Naive B cell (primary cell): ENCODE data around the gene ADCY3. TPM values are rescaled to one million over a fixed set of nuclear protein-coding genes. Genes with fewer than 3 reads are reported as not detected.

ENCODE experiments used
- ATAC-seq, 2 donors: fragments of 150-1000 bp; cut with Tn5 transposase; 2 replicates each; pipeline ENCODE4 v1.10.0; 2021; ENCODE audit warnings: low read depth in 2 of 2, mild to moderate bottlenecking in 2 of 2, moderate library complexity in 2 of 2
- DNase-seq: peaks from one replicate; pipeline ENCODE4 v3.0.0; 2022
- H3K27ac Mint-ChIP-seq, 6 donors: one replicate each; pipeline ENCODE4 v1.8.0; 2020 to 2022; ENCODE audit warnings: mild to moderate bottlenecking in 6 of 6, mixed read lengths in 6 of 6, moderate library complexity in 5 of 6, inconsistent platforms in 2 of 6
- H3K27me3 Mint-ChIP-seq, 3 donors: one replicate each; pipeline ENCODE4 v1.8.0; 2021 to 2022; ENCODE audit warnings: mixed read lengths in 3 of 3, mild to moderate bottlenecking in 1 of 3
- H3K36me3 Mint-ChIP-seq, 2 donors: one replicate each; pipeline ENCODE4 v1.8.0; 2020 to 2022; ENCODE audit warnings: mixed read lengths in 2 of 2, inconsistent platforms in 1 of 2, mild to moderate bottlenecking in 1 of 2
- H3K4me1 Mint-ChIP-seq, 3 donors: one replicate each; pipeline ENCODE4 v1.8.0; 2020 to 2022; ENCODE audit warnings: mixed read lengths in 3 of 3, inconsistent platforms in 1 of 3, mild to moderate bottlenecking in 1 of 3, moderate library complexity in 1 of 3
- H3K4me3 Mint-ChIP-seq, 8 donors: one replicate each; pipeline ENCODE4 v1.8.0; 2020 to 2022; ENCODE audit warnings: mild to moderate bottlenecking in 8 of 8, mixed read lengths in 8 of 8, moderate library complexity in 8 of 8, inconsistent platforms in 2 of 8
- H3K9me3 Mint-ChIP-seq, 7 donors: one replicate each; pipeline ENCODE4 v1.8.0; 2020 to 2022; ENCODE audit warnings: mixed read lengths in 7 of 7, mild to moderate bottlenecking in 5 of 7, inconsistent platforms in 2 of 7, moderate library complexity in 1 of 7
- polyA plus RNA-seq, 6 donors: library from polyadenylated mRNA; unstranded; fragments of 300-500 nt; fragmentation: Illumina TruSeq; gene quantifications; one replicate each; pipeline ENCODE4 v1.2.3, GENCODE V29; 2021; ENCODE audit warnings: low read depth in 6 of 6

ADCY3 gene
- polyA plus RNA-seq, 6 donors from 2014 or later, result 13.3 to 29.8 (median 20.7) TPM

DNA sequence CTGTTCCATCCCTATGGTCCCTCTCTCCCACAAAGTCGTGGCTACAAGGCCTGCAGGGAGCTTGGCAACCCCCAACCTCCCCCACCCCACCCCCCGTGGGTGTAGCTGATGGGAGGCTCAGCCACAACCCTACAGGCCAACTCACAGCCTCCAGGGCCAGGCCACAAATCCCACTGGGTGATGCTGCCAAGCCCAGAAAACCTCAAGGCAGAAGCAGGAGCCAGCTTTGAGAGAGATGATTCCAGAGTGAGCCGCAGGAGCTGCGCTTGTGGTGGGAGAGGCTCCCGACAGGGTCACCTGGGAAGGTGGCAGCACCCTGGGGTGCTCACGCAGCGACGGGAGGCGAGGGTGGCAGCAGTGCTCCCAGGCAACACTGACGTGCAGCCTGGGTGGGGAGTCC lies 44.8 kb downstream of the ADCY3 start:
- Mint-ChIP-seq H3K27me3 (no peaks in the 10 kb centered on the region), H3K4me3 (no peak overlapping the region), H3K9me3 (no peaks in the 10 kb centered on the region), H3K4me1 (peaks cover 2 to 12% (median 8%) of the 10 kb centered on the region in 3 donors), H3K27ac (no peak overlapping the region), H3K36me3 (peaks cover 7 to 12% of the 10 kb centered on the region in 2 donors)
- ATAC-seq (no peak), DNase-seq (no peak)

DNA sequence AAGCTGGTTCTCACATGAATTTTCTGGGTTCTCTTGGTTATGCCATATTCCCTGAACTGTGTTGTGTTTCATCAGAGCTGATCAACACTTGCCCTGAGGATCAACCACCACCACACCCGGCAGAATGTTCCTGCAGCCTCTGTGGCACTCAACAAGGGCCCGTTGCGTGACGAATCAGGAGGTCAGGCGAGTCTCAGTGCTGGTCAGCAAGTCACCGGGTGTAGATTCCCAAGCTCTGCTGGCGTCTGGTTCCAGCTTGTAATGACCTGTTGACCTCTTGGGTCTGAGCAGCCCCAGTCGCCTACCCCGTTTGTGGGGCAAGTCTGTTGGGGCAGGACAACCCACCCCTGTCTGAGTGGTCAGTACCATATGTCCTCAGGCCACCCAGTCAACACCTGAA lies 46.0 kb downstream of the ADCY3 start:
- ATAC-seq (no peak), DNase-seq (no peak)
- peaks cover 7 to 12% of the 10 kb centered on the region in 2 donors for H3K36me3 Mint-ChIP-seq
- H3K27me3 Mint-ChIP-seq, result no peaks in the 10 kb centered on the region
- no peaks in the 10 kb centered on the region for H3K9me3 Mint-ChIP-seq
- no peak overlapping the region for H3K4me3 Mint-ChIP-seq
- H3K27ac Mint-ChIP-seq, result peak overlapping the region in 1 of 6 donors; percentile 25
- H3K4me1 Mint-ChIP-seq, result peaks cover 0 to 8% (median 6%) of the 10 kb centered on the region in 3 donors

DNA sequence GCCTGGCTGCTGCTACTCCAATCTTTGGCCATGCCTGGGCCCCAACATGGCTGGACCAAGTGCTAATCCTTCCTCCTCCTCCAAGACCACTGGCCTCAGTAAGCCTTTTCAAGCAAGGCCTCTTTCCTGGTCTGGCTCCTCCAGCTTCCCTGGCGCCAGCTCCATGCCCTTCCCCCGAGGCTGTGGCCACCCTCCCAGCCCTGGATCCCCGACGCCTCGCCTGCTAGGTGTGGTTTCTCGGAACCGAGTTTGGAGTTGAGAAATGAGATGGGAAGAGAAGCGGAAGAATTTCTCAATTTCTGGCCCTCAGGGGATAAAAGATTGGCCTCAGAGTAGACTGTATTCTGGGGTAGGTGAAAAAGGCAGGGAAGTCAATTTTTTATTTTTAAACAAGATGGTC lies 46.4 kb downstream of the ADCY3 start:
- no peak overlapping the region for H3K4me3 Mint-ChIP-seq
- no peak for DNase-seq
- peaks cover 0 to 8% (median 6%) of the 10 kb centered on the region in 3 donors for H3K4me1 Mint-ChIP-seq
- no peak for ATAC-seq
- H3K27me3 Mint-ChIP-seq, result no peaks in the 10 kb centered on the region
- peaks cover 7 to 12% of the 10 kb centered on the region in 2 donors for H3K36me3 Mint-ChIP-seq
- H3K27ac Mint-ChIP-seq, result peak overlapping the region in 1 of 6 donors; percentile 71
- H3K9me3 Mint-ChIP-seq, result no peaks in the 10 kb centered on the region

DNA sequence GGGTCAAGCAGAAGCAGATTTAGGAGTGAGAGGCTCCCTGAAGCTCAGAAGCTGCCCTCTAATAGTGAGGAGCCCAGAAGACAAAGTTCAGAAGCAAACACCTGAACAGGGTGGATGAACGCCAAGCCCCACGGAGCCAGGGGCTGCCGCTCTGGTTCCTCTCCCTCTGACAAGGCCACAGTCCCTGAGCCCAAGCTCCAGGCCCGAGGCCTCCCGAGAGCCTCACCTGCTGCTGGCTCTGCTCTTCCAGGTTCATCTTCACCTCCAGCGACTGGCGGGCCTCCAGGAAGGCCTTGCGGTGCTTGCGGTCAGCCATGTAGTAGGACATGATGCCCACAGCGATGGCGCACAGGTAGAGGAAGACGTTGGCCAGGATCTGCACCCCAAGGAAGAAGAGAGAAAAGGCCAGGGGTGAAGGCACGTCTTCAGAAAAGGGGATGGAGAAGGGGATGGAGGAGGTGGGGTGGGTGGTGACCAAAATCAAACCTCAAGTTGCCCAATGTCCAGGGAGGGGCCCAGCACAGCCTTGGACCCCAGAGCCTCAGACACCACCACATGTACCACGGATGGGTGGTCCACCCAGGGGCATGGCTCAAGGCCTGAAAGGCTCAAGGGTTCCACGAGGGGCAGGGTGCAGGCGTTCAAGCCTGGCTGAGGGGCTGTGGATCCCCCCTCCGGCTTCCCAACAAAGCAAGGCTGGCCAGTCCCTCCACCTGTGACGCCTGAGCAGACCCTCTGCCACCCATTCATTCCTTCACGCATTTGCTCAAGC lies 47.5 kb downstream of the ADCY3 start:
- Mint-ChIP-seq H3K27ac (peak overlapping the region in 2 of 6 donors; percentile 57 to 86), H3K4me1 (peaks cover 0 to 8% (median 6%) of the 10 kb centered on the region in 3 donors), H3K4me3 (peak overlapping the region in 1 of 8 donors; percentile 7), H3K27me3 (no peaks in the 10 kb centered on the region), H3K36me3 (peaks cover 7 to 12% of the 10 kb centered on the region in 2 donors), H3K9me3 (no peaks in the 10 kb centered on the region)
- ATAC-seq, result no peak
- no peak for DNase-seq

DNA sequence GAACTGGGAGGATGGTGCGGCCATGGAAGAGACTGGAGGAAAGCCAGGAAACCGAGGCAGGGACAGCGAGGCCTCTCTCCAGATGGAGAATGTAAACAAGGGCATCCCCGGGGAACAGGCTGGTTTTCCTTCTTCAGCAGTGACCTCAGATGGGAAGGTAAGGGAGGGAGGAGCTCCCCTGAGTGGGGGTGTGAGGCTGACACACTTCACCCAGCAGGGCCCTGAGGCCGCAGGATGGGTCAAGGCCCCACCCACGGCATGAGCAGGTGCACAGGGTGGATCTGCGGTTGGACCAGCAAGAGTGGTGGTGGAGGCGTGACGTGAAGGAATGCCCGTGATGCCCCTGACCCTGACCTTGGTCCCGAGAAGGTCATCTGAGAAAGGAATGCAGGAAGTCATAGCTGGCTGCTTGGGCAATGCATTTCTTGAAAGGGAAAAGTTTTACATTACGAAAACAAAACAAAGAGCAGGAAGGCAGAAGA lies 48.1 kb downstream of the ADCY3 start:
- Mint-ChIP-seq H3K4me3 (no peak overlapping the region), H3K27ac (peak overlapping the region in 2 of 6 donors; percentile 2 to 47), H3K36me3 (peaks cover 7 to 18% of the 10 kb centered on the region in 2 donors), H3K27me3 (no peaks in the 10 kb centered on the region), H3K4me1 (peaks cover 0 to 4% (median under 1%) of the 10 kb centered on the region in 3 donors), H3K9me3 (no peaks in the 10 kb centered on the region)
- no peak for ATAC-seq
- DNase-seq, result no peak

DNA sequence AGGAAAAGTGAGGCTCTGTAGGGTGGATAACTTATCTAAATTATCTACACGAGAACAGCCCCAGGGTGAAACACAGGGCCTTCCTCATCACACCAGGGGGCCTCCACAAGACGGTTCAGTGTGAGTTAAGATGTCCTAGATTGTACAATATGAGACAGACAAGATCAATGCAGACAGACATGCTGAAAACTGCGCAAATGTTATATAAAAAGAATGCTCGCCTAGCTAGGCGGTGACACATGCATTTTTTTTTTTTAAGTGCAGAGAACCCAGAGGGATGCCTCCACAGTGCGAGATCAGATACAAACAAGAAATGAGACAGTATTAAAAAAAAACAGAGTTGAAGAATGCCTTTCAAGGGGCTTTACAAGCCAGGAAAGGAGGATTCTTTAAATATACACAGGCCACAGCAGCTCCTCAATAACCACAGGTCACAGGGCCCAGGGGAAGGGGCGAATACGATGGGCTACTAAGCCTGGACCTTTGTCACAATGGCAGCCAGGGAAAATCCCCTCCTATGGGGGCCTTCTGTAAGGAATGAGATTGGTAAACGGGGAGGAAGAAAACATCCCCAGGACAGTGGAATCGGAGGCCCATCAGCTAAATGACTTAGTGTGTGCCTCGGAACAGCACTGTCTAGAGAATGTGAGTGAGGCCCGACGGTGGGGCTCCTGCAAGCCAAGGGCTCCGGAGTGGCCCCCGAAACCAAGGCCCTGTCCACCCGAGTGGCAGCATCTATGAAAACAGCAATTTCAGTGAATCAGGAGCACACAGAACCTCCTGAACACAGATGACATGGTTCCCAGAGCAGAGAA lies 48.9 kb downstream of the ADCY3 start:
- Mint-ChIP-seq H3K27ac (peak overlapping the region in 1 of 6 donors; percentile 29), H3K36me3 (peaks cover 7 to 23% of the 10 kb centered on the region in 2 donors), H3K4me1 (peaks cover 0 to 4% (median 3%) of the 10 kb centered on the region in 3 donors), H3K9me3 (no peaks in the 10 kb centered on the region), H3K4me3 (no peak overlapping the region), H3K27me3 (no peaks in the 10 kb centered on the region)
- ATAC-seq (no peak), DNase-seq (no peak)

DNA sequence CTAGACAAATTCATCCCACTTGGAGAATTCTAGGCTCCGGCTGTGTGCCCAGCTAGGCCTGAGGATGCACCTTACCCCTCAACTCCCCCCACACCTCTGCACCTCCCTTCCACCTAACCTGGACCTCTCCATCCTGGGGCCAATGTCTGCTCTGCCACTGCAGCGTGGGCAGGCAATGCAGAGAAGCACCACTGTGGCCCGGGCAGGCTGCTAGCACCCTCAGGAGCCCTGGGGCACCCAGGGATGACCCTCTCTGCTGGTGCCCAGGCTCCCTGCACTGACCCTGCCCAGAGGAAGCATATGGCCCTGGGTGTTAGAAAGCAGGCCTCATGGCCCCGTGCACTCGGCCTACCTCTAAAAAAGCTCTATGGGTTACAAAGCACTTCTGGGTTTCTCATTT lies 49.6 kb downstream of the ADCY3 start:
- Mint-ChIP-seq H3K27ac (peak overlapping the region in 1 of 6 donors; percentile 61), H3K27me3 (no peaks in the 10 kb centered on the region), H3K9me3 (no peaks in the 10 kb centered on the region), H3K4me3 (no peak overlapping the region), H3K4me1 (peaks cover 0 to 4% (median 3%) of the 10 kb centered on the region in 3 donors), H3K36me3 (peaks cover 11 to 23% of the 10 kb centered on the region in 2 donors)
- ATAC-seq (no peak), DNase-seq (no peak)

DNA sequence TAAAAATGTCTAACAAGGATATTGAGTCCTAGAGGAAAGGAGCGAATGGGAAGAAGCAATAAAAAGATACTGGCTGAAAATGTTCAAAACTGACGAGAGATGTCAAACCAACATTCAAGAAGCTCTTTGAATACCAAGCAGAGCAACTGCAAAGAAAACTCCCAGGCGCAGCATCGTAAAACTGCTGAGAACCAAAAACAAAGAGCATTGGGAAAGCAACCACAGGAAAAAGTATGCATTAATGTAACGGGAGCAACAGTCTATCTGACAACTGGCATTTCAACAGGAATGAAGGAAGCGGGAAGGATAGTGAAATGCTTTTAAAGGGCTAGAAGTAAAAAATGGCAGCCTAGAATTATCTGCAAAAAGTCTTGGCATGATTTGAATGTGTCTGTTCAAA lies 53.1 kb downstream of the ADCY3 start:
- peak overlapping the region in 2 of 6 donors; percentile 19 to 69 for H3K27ac Mint-ChIP-seq
- H3K9me3 Mint-ChIP-seq, result no peaks in the 10 kb centered on the region
- H3K4me1 Mint-ChIP-seq, result peaks cover 0 to 5% (median 4%) of the 10 kb centered on the region in 3 donors
- no peak overlapping the region for H3K4me3 Mint-ChIP-seq
- no peaks in the 10 kb centered on the region for H3K27me3 Mint-ChIP-seq
- DNase-seq (no peak), ATAC-seq (no peak)
- H3K36me3 Mint-ChIP-seq, result peaks cover 11 to 22% of the 10 kb centered on the region in 2 donors

DNA sequence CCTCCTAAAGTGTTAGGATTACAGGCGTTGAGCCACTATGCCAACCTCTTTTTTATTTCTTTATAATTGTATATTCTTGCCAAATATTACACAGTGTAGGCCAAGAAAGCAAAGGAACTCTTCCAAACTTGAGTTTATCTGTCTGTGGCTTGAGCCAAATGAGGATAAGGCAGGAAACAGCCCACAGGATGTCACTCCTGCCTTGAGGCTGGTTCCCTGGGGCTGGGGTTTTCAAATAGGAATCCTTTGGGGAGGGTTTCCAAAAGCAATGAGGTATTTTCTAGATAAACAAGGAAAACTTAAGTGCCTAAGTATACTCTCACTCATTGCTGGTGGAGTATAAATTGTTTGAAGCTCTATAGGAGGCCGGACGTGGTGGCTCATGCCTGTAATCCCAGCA lies 56.4 kb downstream of the ADCY3 start:
- peak overlapping the region in 2 of 6 donors; percentile 33 to 67 for H3K27ac Mint-ChIP-seq
- peaks cover 0 to 5% (median 4%) of the 10 kb centered on the region in 3 donors for H3K4me1 Mint-ChIP-seq
- H3K27me3 Mint-ChIP-seq, result no peaks in the 10 kb centered on the region
- H3K9me3 Mint-ChIP-seq, result no peaks in the 10 kb centered on the region
- H3K36me3 Mint-ChIP-seq, result peaks cover 4 to 11% of the 10 kb centered on the region in 2 donors
- no peak overlapping the region for H3K4me3 Mint-ChIP-seq
- no peak for DNase-seq
- ATAC-seq, result no peak

DNA sequence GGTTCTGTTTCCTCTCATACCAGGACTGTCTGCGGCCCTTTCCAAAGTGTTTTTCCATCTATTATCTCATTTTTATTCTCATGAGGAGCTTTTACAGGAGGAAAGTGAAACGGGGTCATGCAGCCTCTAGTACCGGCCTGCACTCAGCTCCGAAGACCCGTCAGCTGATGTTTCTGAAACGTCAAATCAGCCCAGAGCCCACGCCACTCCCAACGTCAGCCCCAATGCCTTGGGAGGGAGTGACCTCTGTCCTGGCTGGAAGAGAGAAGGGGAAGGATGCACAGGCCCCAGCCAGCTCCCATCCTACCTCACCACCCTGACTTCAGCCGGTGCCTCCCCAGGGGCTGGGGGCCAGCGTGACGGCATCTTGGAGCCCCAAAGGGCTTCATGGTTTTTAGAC lies 58.5 kb downstream of the ADCY3 start:
- no peak for ATAC-seq
- Mint-ChIP-seq H3K4me1 (peaks cover 0 to 5% (median 0%) of the 10 kb centered on the region in 3 donors), H3K9me3 (no peaks in the 10 kb centered on the region), H3K27me3 (no peaks in the 10 kb centered on the region), H3K4me3 (no peak overlapping the region), H3K27ac (no peak overlapping the region), H3K36me3 (peaks cover 3 to 4% of the 10 kb centered on the region in 2 donors)
- no peak for DNase-seq

DNA sequence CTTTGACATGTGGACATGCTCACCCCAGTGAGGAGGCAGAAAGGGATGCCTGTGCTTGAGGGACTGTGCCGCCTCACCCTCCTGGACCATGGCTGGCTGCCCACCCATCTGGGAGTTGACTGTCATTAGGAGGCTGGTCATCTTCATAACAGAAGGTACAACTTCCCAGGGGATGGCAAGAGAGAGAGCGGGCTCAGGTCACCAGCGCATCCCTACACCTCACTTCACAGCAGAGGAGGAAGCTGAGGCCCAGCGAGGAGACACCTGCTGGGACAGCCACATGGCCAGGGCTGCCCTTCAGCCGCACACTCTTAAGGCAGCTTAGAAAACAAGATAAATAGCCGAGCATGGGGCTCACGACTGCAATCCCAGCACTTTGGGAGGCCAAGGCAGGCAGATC lies 59.4 kb downstream of the ADCY3 start:
- Mint-ChIP-seq H3K4me1 (peaks cover 0 to 5% (median 4%) of the 10 kb centered on the region in 3 donors), H3K9me3 (no peaks in the 10 kb centered on the region), H3K4me3 (no peak overlapping the region), H3K36me3 (peaks cover 1 to 7% of the 10 kb centered on the region in 2 donors), H3K27ac (no peak overlapping the region), H3K27me3 (no peaks in the 10 kb centered on the region)
- DNase-seq (no peak), ATAC-seq (no peak)

DNA sequence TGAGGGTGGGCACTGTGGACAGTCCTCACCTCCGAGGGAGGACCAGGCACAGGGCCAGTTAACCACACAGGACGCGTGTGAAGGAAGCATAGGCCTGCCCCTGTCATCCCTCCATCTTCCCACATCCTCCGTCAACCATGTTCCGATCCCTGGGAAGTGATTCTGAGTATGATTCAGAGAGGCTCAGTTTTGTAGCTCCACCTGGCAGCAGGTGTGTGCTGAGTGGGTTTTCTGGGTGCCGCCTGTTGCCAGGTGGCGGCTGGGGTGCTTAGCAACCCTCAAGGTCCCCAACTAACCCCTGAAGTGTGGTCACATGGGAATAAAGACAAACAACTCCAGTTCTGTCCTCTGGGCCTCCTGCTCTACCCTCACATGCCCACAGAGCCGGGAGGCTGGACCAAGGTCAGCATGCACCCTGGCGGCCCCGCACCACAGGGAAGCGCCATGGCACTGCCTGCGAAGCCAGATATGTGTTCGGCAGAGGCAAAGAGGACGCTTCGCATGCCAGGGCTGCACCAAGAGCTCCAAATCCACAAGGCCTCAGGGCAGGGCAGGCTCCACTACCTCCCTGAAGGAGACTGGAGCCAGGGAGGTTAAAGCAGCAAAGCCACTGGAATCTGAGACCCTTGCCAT lies 60.0 kb downstream of the ADCY3 start:
- peaks cover 4 to 5% (median 5%) of the 10 kb centered on the region in 3 donors for H3K4me1 Mint-ChIP-seq
- H3K9me3 Mint-ChIP-seq, result no peaks in the 10 kb centered on the region
- H3K27ac Mint-ChIP-seq, result peak overlapping the region in 2 of 6 donors; percentile 13 to 15
- peaks cover 0 to 7% of the 10 kb centered on the region in 2 donors for H3K36me3 Mint-ChIP-seq
- no peak for ATAC-seq
- H3K4me3 Mint-ChIP-seq, result no peak overlapping the region
- H3K27me3 Mint-ChIP-seq, result no peaks in the 10 kb centered on the region
- DNase-seq, result no peak

DNA sequence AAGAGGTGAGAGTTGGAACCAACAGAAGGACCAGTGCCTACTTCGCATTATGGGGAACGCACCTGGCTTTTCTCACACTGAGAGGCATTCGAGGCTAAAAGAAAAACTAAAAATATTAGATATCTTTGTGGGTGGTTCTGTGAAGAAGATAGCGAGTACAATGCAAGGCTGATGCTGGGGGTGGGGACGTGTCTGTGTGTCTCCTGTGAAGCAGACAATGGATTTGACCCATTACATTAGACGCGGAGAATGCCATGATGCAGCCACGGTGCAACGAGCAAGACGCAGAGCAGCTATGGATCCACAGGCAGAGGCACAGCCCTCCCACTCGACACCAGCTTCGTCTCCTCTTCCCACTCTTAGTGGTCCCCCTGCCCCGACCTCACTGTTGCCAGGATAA lies 61.0 kb downstream of the ADCY3 start:
- Mint-ChIP-seq H3K36me3 (peaks cover 0 to 7% of the 10 kb centered on the region in 2 donors), H3K9me3 (no peaks in the 10 kb centered on the region), H3K27ac (no peak overlapping the region), H3K27me3 (no peaks in the 10 kb centered on the region), H3K4me3 (no peak overlapping the region), H3K4me1 (peaks cover 4 to 6% (median 5%) of the 10 kb centered on the region in 3 donors)
- ATAC-seq (no peak), DNase-seq (no peak)
